Measurements from ENCODE around the gene LCN6.

- TF ChIP-seq EZH2 (IDR thresholded peaks at IDR 0.05; ENCODE audit: borderline replicate concordance): no peak
- TF ChIP-seq CTCF (IDR thresholded peaks at IDR 0.05; ENCODE audit: poor library complexity): no peak
- TF ChIP-seq EZH2phosphoT487 (IDR thresholded peaks at IDR 0.05; ENCODE audit: low read depth, severe bottlenecking, unreplicated experiment): no peak
Measured at GRCh38 chr9:136696502-136696901, 51.8 kb downstream of the LCN6 start.

Data from hepatocyte (in vitro differentiated cells).